Erythroblast (primary cell): ENCODE results near the gene CAMK1G.

Source experiments
- GATA1 ChIP-seq: IDR thresholded peaks from 2 replicates; pipeline ENCODE4 v1.6.1; 2011; ENCODE audit warnings: low read depth, mild to moderate bottlenecking, control low read depth, low read length, moderate library complexity
- POLR2A ChIP-seq: IDR thresholded peaks from 2 replicates; pipeline ENCODE4 v1.6.1; 2011; ENCODE audit warnings: mild to moderate bottlenecking, low read length

- TF ChIP-seq POLR2A = no peak
- TF ChIP-seq GATA1 = no peak
Observed at GRCh38 chr1:209610631-209610905, 27.1 kb downstream of the CAMK1G start.
